ENCODE measurements around the gene CASD1.

CASD1 gene

GRCh38 chr7:94514140-94514889, 4.7 kb downstream of the CASD1 start:
- DNase-seq = no peak

- DNase-seq = no peak
Measured at GRCh38 chr7:94514917-94515316, 5.3 kb downstream of the CASD1 start.

DNA sequence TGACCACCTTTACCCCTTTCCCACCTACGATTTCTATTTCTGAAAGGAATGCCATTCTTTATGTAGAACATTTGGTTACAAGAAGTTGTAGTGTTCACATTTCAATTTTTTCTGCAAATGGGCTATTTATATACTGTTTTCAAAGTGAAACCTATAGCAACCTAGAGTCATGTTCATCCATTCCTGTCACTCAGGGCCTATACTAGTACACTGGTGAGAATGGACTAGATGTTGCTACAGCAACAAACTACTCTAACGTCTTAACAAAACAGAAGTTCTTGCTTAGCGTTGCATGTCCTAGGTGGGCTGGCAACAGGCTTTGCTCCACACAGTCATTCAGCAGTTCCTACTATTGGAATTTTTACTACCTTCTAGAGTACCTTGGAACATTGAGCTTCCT, 16.3 kb downstream of the CASD1 start:
- DNase-seq = no peak

DNA sequence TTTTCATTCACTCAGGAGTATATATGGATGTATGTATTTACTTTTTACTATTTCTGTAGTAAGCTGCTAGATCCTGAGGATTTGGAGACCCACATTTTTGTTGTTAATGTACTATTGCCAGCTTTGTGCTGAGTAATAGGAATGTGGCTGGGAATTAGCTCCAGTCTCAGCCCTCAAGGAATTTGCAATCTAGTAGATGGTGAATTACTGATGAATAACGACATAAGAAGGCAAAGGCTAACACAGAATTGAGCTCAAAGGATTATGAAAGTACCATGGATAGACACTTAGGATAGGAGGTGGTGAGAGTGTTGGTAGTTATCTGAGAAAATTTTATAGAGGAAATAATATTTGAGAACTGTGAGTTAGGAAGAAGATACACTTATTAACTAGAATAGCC, 19.9 kb downstream of the CASD1 start:
- no peak for DNase-seq

DNA sequence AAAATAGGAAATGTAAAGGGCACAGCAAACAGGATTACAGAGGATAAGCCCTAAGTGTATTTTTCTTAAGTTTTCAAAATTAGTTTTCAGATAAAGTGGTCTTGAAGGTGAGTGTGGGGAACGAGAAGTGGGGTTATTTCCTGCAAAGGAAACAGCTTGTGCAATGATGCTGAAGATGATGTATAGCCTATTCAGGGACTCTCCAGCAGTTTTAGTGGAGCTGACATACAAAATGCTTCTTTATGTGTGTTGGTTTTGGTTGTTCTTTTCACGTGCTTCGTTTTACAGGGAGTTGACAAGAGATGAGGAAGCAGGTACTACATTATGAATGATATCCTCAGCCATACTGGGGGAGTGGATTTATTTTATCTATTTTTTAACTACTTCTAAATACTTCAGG, 20.5 kb downstream of the CASD1 start:
- no peak for DNase-seq

DNA sequence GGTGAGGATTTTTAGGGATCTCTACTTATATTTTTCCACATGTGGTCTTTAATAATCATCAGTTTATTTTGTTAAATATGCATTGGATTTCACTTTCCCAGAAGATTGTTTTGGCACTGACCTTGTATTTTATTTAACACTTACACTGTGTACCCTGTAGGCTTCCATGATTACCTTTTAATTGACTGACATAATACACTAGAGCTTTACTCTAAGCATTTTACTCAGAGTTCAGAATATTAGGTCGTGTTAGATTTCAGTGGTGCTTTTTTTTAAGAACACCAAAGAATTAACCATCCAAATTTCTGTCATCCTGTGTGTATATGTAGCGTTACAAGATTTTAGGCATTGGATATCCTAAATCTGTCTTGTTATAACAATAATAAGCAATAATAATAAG, 23.1 kb downstream of the CASD1 start:
- no peak for DNase-seq

GRCh38 chr7:94540428-94540827, 30.8 kb downstream of the CASD1 start:
- DNase-seq = no peak

DNA sequence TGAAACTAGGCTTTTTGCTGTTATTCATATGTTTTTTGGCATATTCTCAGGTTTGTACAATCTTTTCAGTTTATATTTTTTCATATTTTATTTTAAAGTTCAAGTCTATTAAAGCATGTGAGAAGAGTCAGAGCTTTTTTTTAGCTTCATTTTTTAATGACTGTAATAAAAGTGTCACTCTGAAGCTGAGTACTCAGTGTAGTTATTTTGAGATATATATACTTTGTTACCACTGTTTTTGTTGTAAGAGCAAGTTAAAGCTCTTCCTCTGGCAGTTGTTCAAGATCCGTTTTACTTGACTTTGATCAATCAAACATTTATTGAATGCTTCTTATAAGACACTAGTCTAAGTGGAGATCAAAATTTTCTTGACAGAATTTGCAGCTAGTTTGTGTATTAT, 37.5 kb downstream of the CASD1 start:
- DNase-seq = no peak

GRCh38 chr7:94556028-94556427, 46.4 kb downstream of the CASD1 start:
- DNase-seq = no peak

DNA sequence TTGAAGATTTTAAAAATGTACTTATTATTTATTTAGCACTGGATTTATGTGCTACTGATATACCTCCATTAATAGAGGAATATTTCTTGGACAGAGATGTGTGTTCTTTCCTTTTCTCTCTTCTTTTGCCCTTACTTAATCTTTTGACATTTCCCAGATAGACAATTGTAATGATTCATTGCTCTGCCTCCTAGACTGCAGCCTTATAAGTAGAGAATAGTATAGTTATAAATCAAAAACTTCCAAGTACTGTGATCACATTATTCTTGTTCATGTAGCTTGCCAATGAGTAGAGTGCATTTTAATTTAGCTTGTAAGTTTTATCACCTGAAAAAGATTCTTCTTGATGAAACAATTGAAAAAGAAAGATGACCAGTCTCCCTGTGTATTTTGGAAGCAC, 47.6 kb downstream of the CASD1 start:
- no peak for DNase-seq

DNA sequence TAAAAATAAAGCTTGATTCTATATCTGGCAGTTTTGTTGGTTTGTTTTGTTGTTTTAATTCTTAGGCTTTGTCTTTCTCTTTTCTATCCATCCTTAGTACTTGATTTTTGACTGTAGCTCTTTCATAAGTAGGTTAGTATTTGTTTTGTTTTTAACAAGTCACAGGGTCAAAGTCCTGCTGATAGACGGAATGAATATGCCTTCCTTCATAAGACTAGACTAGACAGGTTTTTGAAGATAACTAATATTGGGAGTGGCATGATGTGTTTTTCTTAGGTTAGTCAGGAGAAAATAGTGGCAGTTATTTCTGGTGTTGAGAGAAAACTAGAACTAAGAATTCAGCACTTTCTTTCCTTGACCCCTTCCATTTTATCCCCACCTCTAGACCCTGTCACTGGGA, 50.4 kb downstream of the CASD1 start:
- DNase-seq = no peak

- no peak for DNase-seq
Measured at GRCh38 chr7:94561841-94562514, 52.4 kb downstream of the CASD1 start.

DNA sequence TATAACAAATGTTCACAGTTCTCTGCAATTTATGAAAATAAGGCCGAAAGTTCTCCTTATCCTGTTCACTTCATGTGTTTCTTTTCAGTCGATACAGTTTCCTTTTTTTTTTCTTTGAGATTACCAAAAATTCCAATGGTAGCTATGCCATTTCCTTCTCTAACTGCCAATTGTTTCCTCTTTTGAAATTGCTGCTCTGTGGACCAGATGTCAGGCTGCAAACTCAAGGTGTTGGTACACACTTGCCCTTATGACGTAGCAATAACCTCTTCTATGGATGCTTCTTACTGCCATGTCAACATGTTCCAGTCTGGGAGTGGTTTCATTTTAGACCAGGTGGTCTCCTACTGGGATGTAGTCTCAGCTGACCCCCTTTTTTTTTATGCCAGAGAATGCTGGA, 52.9 kb downstream of the CASD1 start:
- no peak for DNase-seq

DNA sequence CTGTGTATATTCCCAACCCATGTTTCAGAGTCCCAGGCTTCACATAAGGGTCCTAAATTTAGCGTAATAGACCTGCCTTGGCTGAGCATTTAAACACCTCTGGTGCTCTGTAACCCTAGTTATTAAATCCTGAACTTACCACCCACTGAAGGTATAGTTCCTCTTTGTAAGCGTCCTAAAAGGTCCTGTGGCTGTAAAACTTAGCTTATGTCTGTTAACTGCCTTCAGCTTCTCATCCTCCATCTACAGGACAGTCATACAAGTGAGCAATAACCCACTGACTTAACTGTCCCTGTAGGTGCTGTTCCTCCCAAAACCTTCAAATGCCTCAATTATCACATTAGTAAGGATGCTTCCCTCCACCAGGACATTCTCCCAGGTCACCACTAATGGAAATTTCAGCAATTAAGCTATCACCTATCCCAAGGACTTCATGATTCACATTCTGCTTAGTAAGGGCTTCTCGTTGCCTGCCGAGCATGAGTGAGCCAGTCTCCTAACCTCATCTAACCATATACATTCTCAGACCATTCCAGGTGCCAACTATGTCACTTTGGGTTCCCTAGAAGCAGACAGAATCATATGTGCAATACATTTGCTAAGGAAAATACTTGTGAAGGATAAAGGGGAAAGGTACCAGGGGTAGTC, 55.8 kb downstream of the CASD1 start:
- no peak for DNase-seq

- DNase-seq = no peak
Measured at GRCh38 chr7:94567396-94567795, 57.8 kb downstream of the CASD1 start.

- DNase-seq = no peak
Measured at GRCh38 chr7:94571816-94572215, 62.2 kb downstream of the CASD1 start.

DNA sequence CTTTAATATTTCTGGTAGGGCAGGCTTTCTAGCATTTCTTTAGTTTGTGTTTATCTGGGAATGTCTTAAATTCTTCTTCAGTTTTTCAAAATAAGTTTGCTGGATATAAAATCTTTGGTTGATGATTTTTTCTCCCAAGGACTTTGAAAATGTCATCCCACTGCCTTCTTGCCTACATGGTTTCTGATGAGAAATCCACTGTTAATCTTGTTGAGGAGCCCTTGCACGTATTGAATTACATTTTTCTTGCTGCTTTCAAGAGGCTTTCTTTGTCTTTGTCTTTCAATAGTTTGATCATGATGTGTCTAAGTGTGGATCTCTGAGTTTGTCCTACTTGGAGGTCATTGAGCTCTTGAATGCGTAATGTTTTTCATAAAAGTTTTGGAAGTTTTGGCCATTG, 66.0 kb downstream of the CASD1 start:
- DNase-seq = no peak

GRCh38 chr7:94576316-94576715, 66.7 kb downstream of the CASD1 start:
- DNase-seq = no peak

- DNase-seq = no peak
Measured at GRCh38 chr7:94577357-94577756, 67.7 kb downstream of the CASD1 start.

DNA sequence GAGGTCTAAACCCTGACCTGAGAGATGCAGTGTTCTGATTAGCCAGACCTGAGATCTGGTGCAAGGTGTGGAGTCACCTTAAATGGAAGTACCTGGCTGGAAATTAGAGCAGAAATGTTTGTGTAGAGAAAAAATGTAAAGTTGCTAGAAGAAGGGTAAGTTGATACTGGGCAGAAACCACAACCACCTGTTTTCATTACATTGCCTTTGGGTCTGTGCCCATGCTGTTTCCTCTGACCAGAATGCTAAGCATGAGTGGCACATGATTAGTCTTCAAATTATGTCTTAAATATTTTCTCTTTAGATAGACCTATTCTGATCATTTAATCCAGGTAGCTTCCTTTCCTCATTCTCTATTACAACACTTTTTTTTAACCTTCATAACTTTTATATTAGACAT, 69.0 kb downstream of the CASD1 start:
- no peak for DNase-seq

DNA sequence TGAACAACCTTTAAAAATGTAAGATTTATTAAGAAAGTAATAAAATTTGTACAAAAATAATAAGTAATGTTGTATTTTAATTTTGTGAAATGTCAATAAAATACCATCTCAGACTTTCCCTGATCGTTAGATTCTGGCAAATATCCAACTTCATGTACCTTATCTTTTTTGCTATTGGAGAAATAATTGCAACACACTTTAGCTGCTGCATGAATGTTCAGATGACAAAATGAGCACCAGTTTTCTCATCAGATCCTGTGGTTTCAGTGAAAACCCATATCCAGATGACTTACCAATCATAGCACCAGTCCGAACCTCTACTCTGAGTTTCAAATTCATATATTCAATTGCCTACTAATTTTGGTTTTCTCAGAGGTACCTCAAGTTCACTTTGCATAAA, 69.9 kb downstream of the CASD1 start:
- no peak for DNase-seq

- no peak for DNase-seq
Measured at GRCh38 chr7:94580601-94581000, 71.0 kb downstream of the CASD1 start.

GRCh38 chr7:94584113-94584512, 74.5 kb downstream of the CASD1 start:
- DNase-seq = peak; percentile 62

DNA sequence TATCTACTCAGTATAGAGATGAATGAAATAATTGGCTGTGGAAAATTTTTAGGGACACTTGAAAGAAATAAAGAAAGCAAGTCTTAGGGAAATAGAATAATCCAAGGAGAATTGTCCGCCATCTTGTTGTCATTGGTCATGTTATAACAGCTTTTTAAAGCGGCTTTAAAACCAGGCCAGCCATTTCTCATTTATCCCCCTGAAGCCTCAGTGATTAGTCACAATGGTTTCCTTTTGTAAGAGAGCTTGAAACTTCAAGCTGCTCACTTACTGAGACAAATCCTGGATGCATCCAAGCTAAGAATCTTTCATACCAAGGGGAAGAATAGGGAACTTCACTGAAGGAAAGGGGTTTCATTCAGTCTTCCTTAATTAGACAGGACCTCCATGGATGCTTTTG, 78.5 kb downstream of the CASD1 start:
- DNase-seq = no peak

All from NCI-H1105 treated with DMSO at 0.1 percent for 48 hours (cell line).